Measurements from ENCODE around the gene USP14.

The USP14 gene

GRCh38 chr18:217532-218336, 59.4 kb downstream of the USP14 start:
- TF ChIP-seq, protein P1, sequence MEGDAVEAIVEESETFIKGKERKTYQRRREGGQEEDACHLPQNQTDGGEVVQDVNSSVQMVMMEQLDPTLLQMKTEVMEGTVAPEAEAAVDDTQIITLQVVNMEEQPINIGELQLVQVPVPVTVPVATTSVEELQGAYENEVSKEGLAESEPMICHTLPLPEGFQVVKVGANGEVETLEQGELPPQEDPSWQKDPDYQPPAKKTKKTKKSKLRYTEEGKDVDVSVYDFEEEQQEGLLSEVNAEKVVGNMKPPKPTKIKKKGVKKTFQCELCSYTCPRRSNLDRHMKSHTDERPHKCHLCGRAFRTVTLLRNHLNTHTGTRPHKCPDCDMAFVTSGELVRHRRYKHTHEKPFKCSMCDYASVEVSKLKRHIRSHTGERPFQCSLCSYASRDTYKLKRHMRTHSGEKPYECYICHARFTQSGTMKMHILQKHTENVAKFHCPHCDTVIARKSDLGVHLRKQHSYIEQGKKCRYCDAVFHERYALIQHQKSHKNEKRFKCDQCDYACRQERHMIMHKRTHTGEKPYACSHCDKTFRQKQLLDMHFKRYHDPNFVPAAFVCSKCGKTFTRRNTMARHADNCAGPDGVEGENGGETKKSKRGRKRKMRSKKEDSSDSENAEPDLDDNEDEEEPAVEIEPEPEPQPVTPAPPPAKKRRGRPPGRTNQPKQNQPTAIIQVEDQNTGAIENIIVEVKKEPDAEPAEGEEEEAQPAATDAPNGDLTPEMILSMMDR (IDR thresholded peaks at IDR 0.05; ENCODE audit: borderline replicate concordance, extremely low read depth, low read length, poor library complexity, severe bottlenecking), result no peak
- TF ChIP-seq EZH2 (IDR thresholded peaks at IDR 0.05; ENCODE audit: borderline replicate concordance, low read depth, low read length, severe bottlenecking), result no peak

DNA sequence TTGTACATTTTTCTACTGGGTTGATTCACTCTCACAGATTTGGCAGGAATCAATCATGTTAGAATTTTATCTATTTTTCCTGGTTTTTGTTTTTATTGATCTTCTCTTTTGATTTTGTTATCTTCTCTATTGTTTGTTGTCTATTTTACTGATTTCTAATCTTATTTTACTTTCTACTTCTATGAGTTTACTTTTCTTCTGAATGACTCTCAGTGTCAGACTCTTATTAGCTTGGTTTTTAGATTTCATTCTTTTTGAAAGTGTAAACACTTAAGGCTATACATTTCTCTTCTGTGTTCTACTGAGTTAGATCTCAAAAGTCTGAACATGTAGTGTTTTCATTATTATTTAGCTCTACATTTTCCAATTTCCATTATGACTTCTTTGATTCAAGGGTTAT, 62.4 kb downstream of the USP14 start:
- Histone ChIP-seq H3K4me1 (ENCODE audit: insufficient read depth, low read length) (no peaks in the 10 kb centered on the region), H2AFZ (ENCODE audit: low read depth, low read length) (no peak overlapping the region), H3K36me3 (ENCODE audit: insufficient read depth, low read length) (peaks cover 72% of the 10 kb centered on the region), H3K79me2 (ENCODE audit: insufficient read depth, low read length) (no peaks in the 10 kb centered on the region), H3K9me3 (ENCODE audit: insufficient read depth, low read length, severe bottlenecking) (no peaks in the 10 kb centered on the region), H3K27ac (ENCODE audit: low read length) (no peak overlapping the region), H3K9ac (ENCODE audit: low read depth, low read length) (no peak overlapping the region), H3K4me2 (ENCODE audit: insufficient read depth, low read length) (no peak overlapping the region), H3K27me3 (ENCODE audit: insufficient read depth, low read length, poor library complexity) (no peaks in the 10 kb centered on the region), H4K20me1 (ENCODE audit: insufficient read depth, low read length) (no peaks in the 10 kb centered on the region), H3K4me3 (ENCODE audit: low read depth in 1 of 2, low read length in 2 of 2) (no peak overlapping the region)
- ATAC-seq (ENCODE audit: insufficient read depth, low read depth) (no peak), DNase-seq (no peak)
- TF ChIP-seq, protein P1 (IDR thresholded peaks at IDR 0.05; ENCODE audit: borderline replicate concordance, extremely low read depth, low read length, poor library complexity, severe bottlenecking), result no peak
- TF ChIP-seq EZH2 (IDR thresholded peaks at IDR 0.05; ENCODE audit: borderline replicate concordance, low read depth, low read length, severe bottlenecking), result no peak

More at GRCh38 chr18:217532-218336, 59.4 kb downstream of the USP14 start:
- no peak for DNase-seq
- H3K4me2 ChIP-seq (ENCODE audit: insufficient read depth, low read length), result no peak overlapping the region
- H4K20me1 ChIP-seq (ENCODE audit: insufficient read depth, low read length), result 0 out of 2 replicates have a peak, but pooled peaks cover 3% of the 10 kb centered on the region
- H3K4me3 ChIP-seq (ENCODE audit: low read depth in 1 of 2, low read length in 2 of 2), result no peak overlapping the region
- no peaks in the 10 kb centered on the region for H3K27me3 ChIP-seq (ENCODE audit: insufficient read depth, low read length, poor library complexity)
- ATAC-seq (ENCODE audit: insufficient read depth, low read depth), result 0 out of 3 replicates have a peak, but pooled peaks have one; percentile 41
- H3K4me1 ChIP-seq (ENCODE audit: insufficient read depth, low read length), result no peaks in the 10 kb centered on the region
- no peaks in the 10 kb centered on the region for H3K79me2 ChIP-seq (ENCODE audit: insufficient read depth, low read length)
- no peak overlapping the region for H3K9ac ChIP-seq (ENCODE audit: low read depth, low read length)
- no peak overlapping the region for H3K27ac ChIP-seq (ENCODE audit: low read length)
- no peak overlapping the region for H2AFZ ChIP-seq (ENCODE audit: low read depth, low read length)
- no peaks in the 10 kb centered on the region for H3K9me3 ChIP-seq (ENCODE audit: insufficient read depth, low read length, severe bottlenecking)
- peaks cover 72% of the 10 kb centered on the region for H3K36me3 ChIP-seq (ENCODE audit: insufficient read depth, low read length)

- no peaks in the 10 kb centered on the region for H3K9me3 ChIP-seq (ENCODE audit: insufficient read depth, low read length, severe bottlenecking)
- H3K4me2 ChIP-seq (ENCODE audit: insufficient read depth, low read length), result no peak overlapping the region
- no peak overlapping the region for H3K9ac ChIP-seq (ENCODE audit: low read depth, low read length)
- no peak for DNase-seq
- TF ChIP-seq EZH2 (IDR thresholded peaks at IDR 0.05; ENCODE audit: borderline replicate concordance, low read depth, low read length, severe bottlenecking), result no peak
- TF ChIP-seq, protein P1 (IDR thresholded peaks at IDR 0.05; ENCODE audit: borderline replicate concordance, extremely low read depth, low read length, poor library complexity, severe bottlenecking), result no peak
- H2AFZ ChIP-seq (ENCODE audit: low read depth, low read length), result no peak overlapping the region
- H3K4me3 ChIP-seq (ENCODE audit: low read depth in 1 of 2, low read length in 2 of 2), result no peak overlapping the region
- no peak for ATAC-seq (ENCODE audit: insufficient read depth, low read depth)
- H3K4me1 ChIP-seq (ENCODE audit: insufficient read depth, low read length), result no peaks in the 10 kb centered on the region
- peaks cover 79% of the 10 kb centered on the region for H3K36me3 ChIP-seq (ENCODE audit: insufficient read depth, low read length)
- H3K27me3 ChIP-seq (ENCODE audit: insufficient read depth, low read length, poor library complexity), result no peaks in the 10 kb centered on the region
- H3K79me2 ChIP-seq (ENCODE audit: insufficient read depth, low read length), result no peaks in the 10 kb centered on the region
- H4K20me1 ChIP-seq (ENCODE audit: insufficient read depth, low read length), result no peaks in the 10 kb centered on the region
- no peak overlapping the region for H3K27ac ChIP-seq (ENCODE audit: low read length)
These were observed 67.4 kb downstream of the USP14 start for GRCh38 chr18:225745-226144.

Data from DND-41 (cell line).